Sigmoid colon (tissue), 4 donors: ENCODE results near the gene RPTN.

ENCODE experiments used
- EP300 ChIP-seq, 4 donors: sonication (generic); formaldehyde crosslinking; IDR thresholded peaks; one replicate each; pipeline ENCODE4 v1.6.1; 2017; ENCODE audit warnings: antibody characterized with exemption in 4 of 4
- POLR2A ChIP-seq, 2 donors: fragments of 450-650 bp; IDR thresholded peaks; one replicate each; pipeline ENCODE4 v1.6.1; 2016; ENCODE audit warnings: antibody characterized with exemption in 2 of 2, mild to moderate bottlenecking in 2 of 2, moderate library complexity in 2 of 2
- POLR2AphosphoS5 ChIP-seq, 4 donors: sonication (generic); formaldehyde crosslinking; IDR thresholded peaks; one replicate each; pipeline ENCODE4 v1.6.1; 2017; ENCODE audit warnings: antibody characterized with exemption in 4 of 4
- TF ChIP-seq, protein P1 (sequence below), 4 experiments: fragments of 450-650 bp in 3 of 4; fragments of 200-600 bp in 1 of 4; IDR thresholded peaks; one replicate each; pipeline ENCODE4 v1.5.1; 2016 to 2019; ENCODE audit warnings: antibody characterized with exemption in 4 of 4, mild to moderate bottlenecking in 3 of 4, moderate library complexity in 2 of 4

DNA sequence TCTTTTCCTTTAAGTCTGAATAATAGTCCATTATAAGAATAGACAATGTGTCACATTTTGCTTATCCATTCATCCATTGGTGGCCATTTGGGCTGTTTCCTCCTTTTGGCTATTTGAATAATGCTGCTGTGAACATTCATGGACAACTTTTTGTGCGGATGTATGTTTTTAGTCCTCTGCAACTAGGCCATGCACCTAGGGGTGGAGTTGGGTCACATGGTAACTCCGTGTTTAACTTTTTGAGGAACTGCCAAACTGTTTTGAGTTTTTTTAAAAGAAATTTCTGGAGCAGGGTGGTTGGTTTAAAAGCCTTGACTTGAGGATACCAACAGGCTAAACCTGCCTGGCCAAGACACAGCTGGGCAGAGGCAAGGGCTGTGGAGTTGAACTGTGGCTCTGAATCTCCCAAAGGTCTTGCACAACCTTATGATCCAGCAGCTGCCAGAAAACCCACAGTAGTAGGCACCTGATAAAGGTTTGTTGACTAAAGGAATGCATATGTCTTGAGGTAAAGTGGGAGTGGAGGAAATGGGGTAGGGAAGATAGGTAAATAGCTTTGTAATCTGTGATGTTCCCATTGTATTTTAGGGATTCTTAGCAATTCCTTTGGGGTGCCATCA, 5.6 kb upstream of the RPTN start:
- TF ChIP-seq, protein P1, sequence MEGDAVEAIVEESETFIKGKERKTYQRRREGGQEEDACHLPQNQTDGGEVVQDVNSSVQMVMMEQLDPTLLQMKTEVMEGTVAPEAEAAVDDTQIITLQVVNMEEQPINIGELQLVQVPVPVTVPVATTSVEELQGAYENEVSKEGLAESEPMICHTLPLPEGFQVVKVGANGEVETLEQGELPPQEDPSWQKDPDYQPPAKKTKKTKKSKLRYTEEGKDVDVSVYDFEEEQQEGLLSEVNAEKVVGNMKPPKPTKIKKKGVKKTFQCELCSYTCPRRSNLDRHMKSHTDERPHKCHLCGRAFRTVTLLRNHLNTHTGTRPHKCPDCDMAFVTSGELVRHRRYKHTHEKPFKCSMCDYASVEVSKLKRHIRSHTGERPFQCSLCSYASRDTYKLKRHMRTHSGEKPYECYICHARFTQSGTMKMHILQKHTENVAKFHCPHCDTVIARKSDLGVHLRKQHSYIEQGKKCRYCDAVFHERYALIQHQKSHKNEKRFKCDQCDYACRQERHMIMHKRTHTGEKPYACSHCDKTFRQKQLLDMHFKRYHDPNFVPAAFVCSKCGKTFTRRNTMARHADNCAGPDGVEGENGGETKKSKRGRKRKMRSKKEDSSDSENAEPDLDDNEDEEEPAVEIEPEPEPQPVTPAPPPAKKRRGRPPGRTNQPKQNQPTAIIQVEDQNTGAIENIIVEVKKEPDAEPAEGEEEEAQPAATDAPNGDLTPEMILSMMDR (IDR thresholded peaks at IDR 0.05): no peak
- TF ChIP-seq EP300 (IDR thresholded peaks at IDR 0.05) (no peak), POLR2A (IDR thresholded peaks at IDR 0.05) (no peak), POLR2AphosphoS5 (IDR thresholded peaks at IDR 0.05) (no peak)
